Limb (tissue), 2 donors: ENCODE measurements around the gene ZFR2.
"Not testable (repeated sequence)": the region's sequence is repeated elsewhere in the genome, so short reads cannot be mapped to it uniquely, and the experiment has no call there.

Source experiments
- DNase-seq, 2 donors: peaks; one replicate each; pipeline ENCODE4 v3.0.0-alpha.2; 2016; ENCODE audit errors: extremely low spot score in 2 of 2

The ZFR2 gene

DNA sequence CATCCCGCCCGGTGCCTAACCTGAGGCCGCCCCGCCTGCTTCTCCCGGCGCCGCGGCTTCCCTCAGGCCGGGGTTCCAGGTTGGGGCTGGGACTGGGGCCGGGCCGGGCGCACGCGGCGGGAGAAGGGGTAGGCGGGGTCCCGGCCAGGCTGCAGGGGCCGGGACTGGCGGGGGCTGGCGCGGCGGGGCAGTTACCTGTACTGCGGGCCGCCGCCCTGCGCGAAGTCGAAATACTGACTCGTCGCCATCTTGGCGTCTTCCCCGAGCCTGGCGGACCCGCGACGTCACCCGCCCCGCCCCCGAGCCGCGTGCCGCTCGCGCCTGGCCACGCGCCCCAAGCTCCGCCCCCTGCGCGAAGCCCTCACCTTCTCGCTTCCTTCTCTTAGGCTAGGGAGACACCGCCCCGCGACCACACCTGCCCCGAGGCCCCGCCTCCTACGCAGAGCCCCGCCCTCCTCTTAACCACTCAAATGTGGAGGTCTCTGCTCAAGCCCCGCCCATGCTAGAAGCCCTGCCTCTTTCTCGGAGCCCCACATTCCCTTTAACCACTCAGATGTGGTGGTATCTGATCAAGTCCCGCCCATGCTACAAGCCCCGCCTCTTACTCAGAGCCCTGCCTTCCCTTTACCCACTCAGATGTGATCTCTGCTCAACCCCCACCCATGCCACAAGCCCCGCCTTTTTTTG is at the start of gene ZFR2:
Gene ZFR2, minus strand, starts transcription at position 269 of the 687 bp plus-strand sequence. Its CDS starts 21 bp downstream, at position 248.
- peak in 1 of 2 donors; percentile 68 for DNase-seq

DNA sequence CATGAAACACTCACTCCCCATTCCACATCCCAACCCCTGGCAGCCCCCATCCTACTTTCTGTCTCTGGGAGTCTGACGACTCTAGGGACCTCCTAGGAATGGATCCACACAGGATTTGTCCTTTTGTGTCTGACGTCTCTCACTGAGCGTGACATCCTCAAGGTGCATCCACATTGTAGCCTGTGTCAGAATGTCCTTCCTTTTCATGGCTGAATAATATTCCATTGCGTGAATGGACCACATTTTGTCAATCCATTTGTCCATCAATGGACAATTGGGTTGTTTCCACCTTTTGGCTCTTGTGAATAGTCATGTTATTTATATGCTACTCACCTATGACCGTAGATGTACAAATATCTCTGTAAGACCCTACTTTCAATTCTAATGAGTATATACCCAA is 47.2 kb upstream of the ZFR2 start:
- no peak for DNase-seq

DNA sequence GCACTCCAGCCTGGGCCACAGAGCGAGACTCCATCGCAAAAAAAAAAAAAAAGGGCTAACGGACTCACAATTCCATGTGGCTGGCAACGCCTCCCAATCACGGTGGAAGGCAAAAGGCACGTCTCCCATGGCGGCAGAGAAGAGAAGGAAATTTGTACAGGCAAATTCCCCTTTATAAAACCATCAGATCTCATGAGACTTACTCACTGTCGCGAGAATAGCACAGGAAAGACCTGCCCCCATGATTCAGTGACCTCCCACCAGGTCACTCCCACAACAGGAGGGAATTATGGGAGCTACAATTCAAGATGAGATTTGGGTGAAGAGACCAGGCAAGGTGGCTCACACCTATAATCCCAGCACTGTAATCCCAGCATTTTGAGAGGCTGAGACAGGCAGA is 45.4 kb upstream of the ZFR2 start:
- DNase-seq: no peak

DNA sequence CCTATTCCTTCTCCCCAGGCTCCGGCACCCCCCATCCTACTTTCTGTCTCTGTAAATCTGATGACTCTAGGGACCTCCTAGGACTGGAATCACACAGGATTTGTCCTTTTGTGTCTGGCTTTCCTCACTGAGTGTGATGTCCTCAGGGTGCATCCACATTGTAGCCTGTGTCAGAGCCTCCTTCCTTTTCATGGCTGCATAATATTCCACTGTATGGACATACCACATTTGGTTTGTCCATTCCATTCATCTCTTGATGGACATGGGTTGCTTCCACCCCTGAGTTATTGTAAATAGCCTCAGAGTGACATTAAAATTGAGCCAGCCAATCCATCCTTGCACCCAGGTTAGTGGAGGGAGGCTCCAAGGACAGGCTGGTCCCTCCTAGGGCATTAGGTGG is 41.3 kb upstream of the ZFR2 start:
- no peak for DNase-seq

DNA sequence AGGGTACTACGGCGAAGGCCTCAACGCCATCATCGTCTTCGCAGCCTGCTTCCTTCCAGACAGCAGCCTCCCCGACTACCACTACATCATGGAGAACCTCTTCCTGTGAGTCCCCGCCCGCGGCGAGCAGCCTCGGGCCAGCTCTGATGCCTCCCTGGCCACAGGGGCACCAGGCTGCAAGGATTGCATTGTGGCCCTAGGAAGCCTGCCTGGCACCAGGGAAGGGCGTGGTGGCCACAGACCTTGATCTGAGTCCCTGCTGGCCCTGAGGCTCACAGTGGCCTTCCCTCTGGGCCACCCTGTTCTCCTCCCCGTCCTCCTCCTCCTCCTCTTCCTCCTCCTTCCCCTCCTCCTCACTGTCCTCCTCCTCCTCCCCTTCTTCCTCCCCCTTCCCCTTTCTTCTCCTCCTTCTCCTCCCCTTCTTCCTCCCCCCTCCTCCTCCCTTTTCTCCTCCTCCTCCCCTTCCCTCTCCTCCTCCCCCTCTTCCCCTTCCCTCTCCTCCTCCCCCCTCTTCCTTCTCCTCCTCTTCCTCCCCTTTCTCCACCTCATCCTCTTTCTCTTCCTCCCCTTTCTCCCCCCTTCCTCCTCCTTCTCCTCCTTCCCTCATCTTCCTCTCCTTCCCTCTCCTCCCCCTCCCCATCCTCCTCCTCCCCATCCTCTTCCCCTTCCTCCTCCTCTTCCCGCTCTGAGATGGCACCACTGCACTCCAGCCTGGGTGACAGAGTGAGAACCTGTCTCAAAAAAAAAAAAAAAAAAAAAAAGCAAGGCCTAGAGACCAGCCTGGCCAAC is 39.6 kb upstream of the ZFR2 start:
- no peak for DNase-seq

DNA sequence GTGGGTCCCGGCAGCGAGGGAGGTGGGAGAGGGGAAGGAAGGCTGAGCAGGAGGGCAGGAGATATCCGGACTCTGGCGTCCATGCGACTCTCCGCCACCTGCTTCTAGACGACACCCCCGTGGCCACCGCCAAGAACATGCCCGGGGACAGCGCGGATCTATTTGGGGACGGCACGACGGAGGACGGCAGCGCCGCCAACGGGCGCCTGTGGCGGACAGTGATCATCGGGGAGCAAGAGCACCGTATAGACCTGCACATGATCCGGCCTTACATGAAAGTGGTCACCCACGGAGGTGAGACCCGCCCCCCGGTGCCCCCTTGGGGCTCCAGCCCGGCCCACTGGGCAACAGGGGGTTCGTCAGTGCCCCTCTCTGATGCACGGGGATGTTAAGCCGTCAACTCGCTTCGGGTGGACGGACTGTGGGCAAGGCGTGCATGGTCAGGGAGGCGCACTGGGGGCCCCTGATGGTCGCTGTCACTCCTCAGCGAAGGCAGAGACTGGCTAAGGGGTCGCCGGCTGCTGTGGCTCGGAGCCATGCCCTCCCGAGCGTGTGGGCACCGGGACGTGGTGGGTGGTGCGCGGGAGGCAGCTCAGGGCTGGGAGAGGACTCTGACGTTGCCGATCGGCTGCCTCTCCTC is 38.9 kb upstream of the ZFR2 start:
- no peak for DNase-seq

DNA sequence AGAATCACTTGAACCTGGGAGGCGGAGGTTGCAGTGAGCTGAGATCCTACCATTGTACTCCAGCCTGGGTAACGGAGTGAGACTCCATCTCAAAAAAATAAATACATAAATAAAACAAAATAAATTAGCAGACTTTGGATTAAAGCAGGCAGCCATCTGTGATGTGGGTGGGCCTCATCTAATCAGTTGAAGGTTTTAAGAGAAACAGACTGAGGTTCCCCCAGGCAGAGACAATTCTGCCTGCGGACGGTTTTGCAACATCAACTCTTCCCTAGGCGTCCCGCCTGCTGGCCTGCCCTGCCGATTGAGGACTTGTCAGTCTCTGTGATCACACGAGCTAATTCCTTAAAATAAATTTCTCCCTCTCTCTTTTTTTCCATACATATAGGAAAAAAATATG is 35.4 kb upstream of the ZFR2 start:
- DNase-seq: no peak

DNA sequence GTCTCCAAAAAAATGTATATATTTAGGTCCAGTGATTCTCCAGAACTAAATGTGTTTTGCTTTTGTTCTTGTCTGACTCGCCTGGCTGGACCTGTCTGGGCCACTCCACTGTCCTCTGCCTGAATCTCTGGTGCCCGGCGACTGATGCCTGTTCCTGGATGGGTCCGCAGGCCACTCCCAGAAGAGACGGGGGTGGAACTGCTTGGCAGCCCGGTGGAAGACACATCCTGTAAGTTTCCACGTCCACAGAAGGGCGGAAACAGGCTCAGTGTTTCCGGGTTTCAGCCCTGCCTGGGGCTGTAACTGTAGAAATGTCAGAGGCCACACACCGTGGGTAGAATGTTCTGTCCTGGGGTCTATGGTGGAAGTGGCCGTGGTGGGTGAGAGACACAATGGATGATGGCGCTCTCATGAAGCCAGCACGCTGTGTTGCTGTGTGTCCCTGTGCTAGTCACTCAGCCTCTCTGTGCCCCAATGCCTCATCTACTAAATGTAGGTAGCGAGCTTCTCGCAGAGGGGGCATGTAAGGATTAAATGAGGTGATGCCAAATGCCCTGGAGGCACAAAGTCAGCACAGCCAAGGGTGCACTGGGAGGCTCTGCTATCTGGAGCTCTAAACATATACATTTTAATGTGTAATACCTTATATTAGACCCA is 33.6 kb upstream of the ZFR2 start:
- DNase-seq: no peak

DNA sequence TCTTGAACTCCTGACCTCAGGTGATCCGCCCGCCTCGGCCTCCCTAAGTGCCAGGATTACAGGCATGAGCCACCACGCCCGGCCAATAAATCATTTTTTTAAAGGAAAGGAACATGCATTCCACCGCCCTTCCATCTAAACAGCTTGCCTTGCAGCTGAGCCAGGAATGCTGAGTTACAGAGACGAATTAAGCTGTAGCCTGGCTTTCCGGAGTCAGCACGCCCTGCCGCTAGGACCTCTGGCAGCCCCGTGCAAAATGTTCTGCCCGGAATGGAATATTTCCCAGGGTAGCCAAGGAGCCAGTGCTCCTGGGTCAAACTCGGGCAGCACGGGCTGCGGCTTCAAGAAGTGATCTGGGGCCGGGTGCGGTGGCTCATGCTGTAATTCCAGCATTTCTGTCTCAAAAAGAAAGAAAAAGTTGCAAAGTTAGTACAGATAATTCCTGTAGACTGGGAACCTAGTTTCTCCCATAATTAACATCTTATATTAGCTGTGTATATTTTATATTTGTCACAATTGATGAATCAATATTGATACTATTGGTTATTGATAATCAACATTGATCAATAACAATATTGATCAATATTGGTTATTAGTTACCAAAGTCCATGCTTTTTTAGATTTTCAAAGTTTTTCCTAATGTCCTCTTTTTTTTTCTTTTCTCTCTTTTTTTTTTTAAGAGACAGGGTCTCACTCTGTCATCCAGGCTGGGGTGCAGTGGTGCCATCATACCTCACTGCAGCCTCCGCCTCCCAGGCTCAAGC is 30.9 kb upstream of the ZFR2 start:
- DNase-seq: no peak

DNA sequence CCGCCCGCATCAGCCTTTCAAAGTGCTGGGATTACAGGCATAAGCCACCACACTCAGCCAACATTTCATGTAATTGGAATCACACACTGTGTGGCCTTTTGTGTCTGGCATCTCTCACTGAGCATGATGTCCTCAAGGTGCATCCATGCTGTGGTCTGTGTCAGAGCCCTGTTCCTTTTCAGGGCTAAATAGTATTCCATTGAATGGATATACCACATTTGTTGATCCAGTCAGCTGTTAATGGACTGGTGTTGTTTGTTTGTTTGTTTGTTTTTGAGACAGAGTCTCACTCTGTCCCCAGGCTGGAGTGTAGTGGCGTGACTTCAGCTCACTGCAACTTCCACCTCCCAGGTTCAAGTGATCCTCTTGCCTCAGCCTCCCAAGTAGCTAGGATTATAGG is 29.6 kb upstream of the ZFR2 start:
- DNase-seq: no peak

DNA sequence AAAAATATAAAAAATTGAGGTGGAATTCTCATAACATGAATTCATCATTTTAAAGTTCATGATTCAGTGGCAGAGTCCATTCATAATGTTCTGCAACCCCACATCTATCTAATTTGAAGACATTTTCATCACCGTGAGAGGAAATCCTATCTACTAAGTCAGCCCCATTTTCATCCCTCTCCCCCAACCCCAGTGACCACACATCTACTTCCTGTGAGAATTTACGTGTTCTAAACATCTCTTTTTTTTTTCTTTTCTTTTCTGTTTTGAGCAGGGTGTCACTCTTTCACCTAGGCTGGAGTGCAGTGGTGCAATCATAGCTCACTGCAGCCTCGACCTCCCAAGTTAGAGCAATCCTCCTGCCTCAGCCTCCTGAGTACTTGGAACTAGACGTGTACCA is 29.1 kb upstream of the ZFR2 start:
- DNase-seq: no peak

DNA sequence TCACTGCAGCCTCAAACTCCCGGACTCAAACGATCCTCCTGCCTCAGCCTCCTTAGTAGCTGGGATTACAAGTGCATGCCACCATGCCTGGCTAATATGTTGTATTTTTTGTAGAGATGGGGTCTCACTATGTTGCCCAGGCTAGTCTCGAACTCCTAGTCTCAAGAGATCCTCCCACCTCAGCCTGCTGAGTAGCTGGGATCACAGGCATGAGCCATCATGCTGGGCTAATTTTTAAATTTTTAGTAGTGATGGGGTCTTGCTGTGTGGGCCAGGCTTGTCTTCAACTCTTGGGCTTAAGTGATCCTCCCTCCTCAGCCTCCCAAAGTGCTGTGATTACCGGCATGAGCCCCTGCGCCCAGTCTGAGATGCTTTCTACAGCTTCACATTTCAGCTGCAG is 26.9 kb upstream of the ZFR2 start:
- no peak for DNase-seq

DNA sequence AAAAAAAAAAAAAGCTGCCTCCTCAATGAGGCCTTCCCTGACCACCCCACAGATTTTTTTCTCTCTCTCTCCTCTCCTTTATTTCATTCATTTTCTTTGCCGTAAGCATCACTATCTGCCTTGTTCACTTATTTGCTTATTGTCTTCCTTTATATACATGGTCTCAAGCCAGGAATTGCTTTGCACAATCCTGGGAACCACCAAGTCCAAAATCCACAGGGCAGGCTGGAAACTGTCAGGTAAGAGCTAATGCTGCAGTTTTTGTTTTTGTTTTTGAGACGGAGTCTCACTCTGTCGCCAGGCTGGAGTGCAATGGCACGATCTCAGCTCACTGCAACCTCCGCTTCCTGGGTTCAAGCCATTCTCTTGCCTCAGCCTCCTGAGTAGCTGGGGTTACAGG is 26.1 kb upstream of the ZFR2 start:
- DNase-seq: not testable (repeated sequence)

DNA sequence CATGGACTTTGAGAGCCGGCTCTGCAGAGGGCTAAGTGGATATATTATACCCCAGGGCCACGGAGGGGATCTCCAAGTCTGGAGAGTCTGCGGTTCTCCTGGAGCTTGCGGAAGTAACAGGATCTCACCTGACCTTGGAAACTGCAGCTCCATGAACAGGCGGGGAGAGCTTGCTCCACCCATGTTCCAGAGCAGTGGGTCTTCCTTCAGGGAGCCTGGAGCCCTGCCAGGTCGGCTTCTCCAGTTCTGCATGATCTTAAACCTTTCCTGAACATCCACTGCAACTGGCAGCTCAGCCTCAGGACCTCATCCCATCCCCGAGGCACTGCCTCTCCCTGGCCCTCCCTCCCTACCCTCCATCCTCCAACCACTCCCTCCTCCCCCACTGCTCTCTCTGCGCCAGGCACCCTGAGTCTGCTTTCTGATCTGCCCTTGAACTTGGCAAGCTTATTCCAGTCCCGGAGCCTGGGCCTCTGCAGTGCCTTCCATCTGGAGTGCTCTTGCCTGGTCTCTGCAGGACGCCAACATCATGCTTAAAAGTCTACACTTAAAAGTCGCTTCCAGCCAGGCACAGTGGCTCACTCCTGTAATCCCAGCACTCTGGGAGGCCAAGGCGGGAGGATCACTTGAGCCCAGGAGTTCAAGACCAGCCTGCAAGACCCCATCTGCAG is 24.8 kb upstream of the ZFR2 start:
- DNase-seq: no peak

DNA sequence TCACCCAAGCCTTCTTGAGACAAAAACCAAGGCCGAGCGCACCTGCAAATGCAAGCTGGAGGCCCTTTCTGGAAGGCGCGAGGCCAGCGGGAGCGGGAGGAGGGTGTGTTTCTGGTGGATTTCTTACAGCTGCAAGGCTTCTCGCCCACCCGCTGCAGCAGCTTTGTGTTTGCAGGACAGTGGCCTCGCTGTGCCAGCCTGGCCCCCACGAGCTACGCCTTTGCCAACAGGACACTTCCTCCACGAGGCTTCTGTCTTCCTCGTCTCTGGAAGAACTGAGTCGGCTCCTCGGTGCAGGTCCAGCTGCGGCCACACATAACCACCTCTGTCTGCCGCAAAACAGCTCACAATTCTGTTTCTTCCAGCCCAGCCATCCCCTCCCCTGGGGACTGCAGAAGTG is 21.8 kb upstream of the ZFR2 start:
- no peak for DNase-seq

DNA sequence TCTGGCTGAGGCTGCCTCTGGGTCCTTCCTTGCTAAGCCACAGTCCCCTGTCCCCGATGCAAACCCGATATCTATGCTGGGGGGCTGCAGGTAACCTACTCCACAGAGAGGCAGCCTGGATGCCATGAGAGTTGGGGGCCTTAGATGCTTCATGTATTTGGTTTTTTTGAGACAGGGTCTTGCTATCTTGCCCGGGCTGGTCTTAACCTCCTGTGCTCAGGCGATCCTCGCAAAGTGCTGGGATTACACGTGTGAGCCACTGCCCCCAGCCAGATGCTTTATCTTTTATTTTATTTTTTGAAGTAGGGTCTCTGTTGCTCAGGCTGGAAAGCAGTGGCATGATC is 13.2 kb upstream of the ZFR2 start:
- no peak for DNase-seq

DNA sequence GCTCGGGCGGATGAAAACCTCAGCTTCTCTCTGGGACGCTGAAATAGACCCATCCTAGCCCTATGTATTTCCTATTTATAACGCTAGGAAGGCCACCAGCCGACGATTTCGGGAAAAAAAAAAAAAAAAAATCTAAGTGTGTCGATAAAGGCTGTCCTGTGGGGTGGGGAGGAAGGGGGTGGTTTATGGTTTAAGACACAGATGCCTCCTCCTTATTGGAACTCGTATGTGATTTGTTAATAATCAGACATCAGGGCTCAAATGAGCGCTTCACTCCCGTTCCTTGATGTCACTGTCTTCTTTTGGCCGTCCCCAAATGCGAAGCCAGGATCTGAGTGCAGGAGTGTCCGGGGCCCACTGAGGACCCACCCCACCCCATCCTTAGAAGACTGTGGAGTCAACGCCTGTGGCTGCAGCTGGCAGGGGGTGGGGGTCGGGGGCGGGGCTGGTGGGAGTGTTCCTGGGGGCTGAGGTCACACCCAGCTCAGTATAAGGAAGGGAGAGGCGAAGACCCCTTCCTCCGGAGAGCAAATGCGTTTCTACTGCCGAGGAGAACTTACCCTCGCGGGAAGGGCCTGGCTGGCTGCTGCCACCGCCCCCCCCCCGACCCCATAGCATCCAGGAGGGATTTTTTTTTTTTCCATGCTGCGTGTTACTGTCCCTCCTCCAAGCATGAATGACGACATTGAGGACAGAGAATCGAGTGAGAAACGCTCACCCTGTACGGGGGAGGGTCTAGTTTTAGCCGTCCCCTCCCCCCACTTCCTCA is 12.6 kb upstream of the ZFR2 start:
- DNase-seq: peak in 1 of 2 donors; percentile 44

DNA sequence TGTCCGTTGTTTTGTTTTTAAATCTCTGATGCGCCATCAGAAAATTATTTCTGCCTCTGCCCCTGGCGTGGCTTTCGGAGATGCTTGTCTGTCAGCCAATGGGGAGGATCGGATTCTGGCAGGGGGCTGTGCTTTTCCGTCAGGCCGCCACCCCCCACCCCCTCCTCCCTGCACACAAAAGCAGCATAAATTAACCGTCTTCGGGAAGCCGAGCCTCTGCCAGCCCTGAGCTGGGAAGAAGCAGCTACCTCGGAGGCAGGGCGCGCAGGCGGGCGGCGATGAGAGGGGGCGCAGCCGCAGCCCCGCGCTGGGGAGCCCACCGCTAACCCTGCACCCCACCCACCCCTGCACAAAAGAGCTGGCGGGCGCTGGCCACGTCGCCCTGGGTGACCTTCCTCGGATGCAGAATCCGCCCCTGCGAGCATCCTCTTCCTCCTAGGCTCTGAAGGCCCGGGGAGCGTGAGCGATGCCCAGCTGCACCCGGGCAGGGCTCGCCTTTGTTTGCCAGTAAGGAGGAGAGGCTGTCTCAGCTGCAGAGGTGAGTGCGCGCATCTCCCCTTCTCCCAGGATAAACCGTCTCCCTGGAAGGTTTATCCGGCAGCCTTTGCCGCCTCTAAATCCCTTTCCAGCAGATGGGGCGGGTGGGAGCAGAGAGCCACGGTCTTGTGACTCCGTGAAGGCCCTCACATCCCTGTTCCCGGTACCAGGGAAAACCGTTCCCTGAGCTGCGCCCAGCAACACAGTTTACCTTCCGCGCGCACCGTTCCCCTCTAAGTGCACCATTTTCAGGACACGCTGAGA is 11.8 kb upstream of the ZFR2 start, which contains the start of gene ATCAY:
Gene ATCAY, plus strand, starts transcription at position 215 of the 801 bp plus-strand sequence. CDS start 5,083 bp downstream, outside the sequence.
- DNase-seq: peak in 1 of 2 donors; percentile 76

DNA sequence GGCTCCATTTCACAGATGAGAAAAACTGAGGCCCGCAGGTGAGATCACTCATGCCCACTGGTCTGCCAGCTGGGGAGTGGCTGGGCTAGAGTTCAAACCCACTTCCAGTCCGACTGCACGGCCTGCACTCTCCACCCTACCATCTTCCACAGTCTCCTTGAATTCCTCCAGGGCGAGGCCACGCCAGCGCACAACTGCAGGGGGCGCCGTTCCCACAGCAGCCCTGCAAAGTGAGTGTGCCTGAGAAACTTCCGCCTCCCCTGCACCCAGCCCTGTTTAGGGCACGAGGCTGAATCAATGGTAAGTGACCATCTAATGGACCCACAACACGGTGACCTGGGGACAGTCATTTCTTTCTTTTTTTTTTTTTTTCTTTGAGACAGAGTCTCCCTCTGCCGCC is 10.8 kb upstream of the ZFR2 start:
- no peak for DNase-seq
